ENCODE measurements around the gene ASB6.

- no peak for TF ChIP-seq CTCF (IDR thresholded peaks at IDR 0.05; ENCODE audit: insufficient read depth, low read length, poor library complexity, severe bottlenecking)
- TF ChIP-seq EZH2phosphoT487 (conservative IDR thresholded peaks at IDR 0.05; ENCODE audit: low read length): no peak
Observed at GRCh38 chr9:129586245-129586644, 55.7 kb downstream of the ASB6 start.

Measured in SU-DHL-6 (cell line).